ENCODE measurements around the gene PLK2.

GRCh38 chr5:58460732-58461286 lies 923 bp upstream of the PLK2 start:
- TF ChIP-seq POLR2A (IDR thresholded peaks at IDR 0.05), result no peak
- peak; percentile 74 to 89 (median 84) for TF ChIP-seq CTCF (IDR thresholded peaks at IDR 0.05)

Data from prostate gland (tissue), 2 donors.